Stimulated activated CD4-positive, alpha-beta T cell treated with anti-CD3 and anti-CD28 coated beads, Interleukin-15, amount 100 ng/mL, for 1 hour (primary cell): ENCODE measurements around the gene ALDOA.

Source experiments
- DNase-seq, 2 donors: peaks; one replicate each; pipeline ENCODE4 v3.0.0-alpha.2; 2020; ENCODE audit warnings: low read depth in 1 of 2, low spot score in 1 of 2

ALDOA gene

DNA sequence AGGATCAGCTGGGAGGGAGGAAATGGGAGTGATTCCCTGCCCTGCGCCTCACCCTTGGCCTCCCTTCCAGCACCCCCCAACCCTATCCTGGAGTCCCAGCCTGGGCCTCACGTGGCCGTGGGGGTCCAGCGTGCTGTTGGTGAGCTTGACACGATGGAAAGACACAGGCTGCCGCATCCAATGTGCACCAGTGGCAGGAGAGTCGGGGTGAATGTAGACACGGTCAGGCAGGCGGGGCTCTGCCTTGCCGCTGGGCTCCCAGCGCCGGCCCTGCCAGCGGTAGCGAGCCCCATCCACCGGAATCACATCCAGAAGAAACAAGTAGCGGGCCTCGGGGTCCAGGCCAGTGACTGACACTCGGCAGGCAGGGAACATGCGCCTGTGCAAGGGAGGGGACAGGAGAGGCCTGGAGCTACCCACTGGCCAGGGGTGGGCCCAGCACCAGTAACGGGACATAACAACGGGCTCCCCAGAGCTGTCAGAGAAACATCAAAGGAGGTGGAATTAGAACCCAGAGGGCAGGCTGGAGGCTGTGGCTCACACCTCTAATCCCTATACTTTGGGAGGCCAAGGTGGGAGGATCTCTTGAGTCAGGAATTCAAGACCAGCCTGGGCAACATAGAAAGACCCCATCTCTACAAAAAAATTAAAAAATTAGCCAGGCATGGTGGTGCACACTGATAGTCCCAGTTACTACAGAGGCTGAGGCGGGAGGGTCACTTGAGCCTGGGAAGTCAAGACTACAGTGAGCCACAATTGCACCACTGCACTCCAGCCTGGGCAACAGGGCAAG lies 23.5 kb downstream of the ALDOA start:
- no peak for DNase-seq

DNA sequence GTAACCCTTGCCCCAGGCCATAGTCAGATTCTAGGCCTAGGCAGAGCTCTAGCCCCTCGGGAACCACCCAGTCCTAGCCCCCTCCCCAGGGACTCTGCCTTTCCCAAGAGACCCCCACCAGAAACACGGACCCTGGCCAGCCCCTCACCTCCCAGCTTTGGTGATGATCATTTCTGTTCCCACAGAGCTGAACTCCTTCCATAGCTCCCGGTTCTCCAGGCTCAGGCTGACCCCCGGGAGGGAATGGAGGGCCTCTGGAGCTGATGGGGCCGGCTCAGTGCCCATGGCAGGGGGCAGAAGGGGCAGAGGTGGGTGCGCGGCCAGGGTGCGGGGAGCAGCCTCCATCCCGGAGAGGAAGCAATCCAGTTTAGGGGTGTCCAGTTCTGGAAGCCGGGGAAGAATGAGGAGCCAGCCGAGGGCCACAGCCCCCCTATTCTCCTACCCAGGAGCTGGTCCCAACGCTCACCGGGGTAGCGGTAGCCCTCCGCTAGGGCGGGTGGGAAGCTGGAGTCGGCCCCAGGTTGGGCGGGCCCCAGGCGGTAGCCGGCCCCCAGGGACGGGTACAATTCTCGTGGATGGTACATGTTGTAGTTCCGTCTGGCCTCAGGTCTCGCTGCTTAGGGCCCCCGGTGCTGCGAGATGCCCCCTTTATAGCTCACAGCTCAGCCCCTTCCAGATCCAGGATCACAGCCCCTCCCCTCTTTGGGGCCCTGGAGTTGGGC lies 25.2 kb downstream of the ALDOA start:
- DNase-seq, result no peak

DNA sequence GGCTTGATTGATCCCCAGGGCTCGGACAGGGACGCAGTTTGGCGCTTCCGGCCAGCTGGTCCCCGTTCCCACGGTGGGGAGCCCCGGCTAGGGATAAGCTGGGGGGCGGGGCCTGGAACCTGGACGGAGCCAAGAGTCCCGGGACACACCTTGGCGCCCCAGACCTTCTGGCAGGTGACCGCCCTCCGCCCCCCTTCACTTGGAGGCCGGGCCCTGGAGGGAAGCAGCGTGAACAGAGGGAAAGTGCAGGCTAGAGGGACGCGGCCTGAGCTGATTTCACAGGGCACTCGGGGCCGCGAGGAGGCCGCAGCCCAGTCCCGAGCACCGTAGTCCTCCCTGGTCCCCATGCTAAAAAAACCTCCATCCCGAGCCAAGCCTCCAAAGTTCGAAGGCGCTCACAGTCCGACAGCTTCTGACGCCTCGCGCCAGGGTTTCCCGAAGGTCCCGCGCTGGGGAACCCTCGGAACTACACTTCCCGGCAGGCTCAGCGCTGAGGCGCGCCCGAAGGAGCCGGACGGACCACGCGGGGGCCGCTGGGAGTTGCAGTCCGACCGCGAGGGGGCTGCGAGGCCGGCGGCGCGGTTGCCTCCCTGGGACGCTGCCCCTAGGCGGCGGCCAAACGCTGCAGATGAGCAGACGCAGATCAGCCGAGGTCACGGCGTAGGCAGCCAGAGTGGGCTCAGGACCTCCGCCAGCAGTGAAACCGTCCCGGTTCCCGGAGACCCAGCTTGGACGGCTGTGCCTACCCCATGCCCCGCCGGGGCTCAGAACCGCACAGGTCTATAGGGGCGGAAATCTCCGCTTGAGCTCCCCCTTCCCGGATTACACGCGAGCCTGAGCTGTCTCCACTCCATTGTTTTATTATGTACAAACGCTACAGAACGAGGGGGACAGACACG lies 26.2 kb downstream of the ALDOA start, which contains the start of gene TBX6:
TBX6 (minus strand) TSS at position 451 of the 899 bp plus-strand sequence. CDS start 731 bp downstream, outside the sequence.
- DNase-seq, result peak; percentile 89 to 92

DNA sequence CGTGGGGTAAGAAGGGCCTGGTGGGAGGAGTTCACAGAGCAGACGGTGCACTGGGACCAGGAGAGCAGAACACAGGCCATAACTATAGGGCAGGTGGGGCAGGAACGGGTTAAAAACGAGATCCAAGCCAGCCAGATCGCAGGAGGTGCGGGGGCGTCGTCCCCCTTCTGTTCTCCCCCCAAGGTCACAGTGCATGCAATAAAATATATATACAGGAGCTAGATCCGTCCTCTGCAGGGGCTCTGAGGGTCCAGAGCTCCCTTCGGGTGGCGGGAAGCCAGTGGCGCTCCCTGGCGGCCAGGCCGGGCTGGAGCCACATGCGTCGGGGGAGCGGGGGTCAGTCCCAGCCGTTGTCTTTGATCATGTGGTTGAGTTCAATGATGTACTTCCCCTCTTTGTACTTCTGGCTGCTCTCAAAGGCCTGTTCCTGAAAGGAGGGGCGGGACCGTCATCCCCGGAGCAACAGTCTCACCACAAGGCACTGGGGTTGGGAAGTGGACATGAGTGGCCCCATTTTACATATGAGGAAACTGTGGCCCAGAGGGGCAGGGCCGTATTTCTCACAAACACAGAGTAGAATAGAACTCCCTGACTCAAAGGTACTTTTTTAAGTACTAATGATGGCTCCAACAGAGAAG lies 26.9 kb downstream of the ALDOA start:
- DNase-seq, result peak; percentile 23 to 44

DNA sequence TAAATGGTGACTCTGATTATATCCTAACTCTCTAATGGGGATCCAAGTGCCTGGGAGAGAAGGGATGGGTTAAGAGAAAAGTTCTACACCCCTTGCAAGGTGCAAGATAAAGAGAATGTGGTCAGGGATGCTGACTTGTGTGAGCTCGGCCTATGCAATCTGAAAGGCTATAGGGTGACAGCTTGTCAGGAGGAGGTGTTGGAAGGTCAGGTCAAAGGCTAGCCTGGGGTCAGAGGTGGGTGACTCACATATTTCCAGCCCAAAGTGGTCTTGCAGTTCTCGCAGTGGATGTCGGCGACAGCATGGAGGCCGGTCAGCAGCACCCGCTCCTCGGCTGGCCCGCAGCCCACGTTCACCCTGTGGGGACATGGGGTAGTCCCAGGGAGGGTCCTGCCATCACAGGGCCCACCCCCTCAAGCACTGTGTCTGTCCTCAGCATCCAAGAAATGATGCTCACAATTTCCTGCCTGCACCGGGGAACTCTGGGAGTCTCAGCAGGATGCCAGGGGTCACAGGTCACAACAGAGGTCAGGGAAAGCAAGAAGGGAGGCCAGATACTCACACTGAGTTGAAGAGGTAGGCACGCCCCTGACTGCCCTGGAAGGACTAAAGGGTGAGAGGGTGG lies 29.1 kb downstream of the ALDOA start:
- DNase-seq, result no peak

DNA sequence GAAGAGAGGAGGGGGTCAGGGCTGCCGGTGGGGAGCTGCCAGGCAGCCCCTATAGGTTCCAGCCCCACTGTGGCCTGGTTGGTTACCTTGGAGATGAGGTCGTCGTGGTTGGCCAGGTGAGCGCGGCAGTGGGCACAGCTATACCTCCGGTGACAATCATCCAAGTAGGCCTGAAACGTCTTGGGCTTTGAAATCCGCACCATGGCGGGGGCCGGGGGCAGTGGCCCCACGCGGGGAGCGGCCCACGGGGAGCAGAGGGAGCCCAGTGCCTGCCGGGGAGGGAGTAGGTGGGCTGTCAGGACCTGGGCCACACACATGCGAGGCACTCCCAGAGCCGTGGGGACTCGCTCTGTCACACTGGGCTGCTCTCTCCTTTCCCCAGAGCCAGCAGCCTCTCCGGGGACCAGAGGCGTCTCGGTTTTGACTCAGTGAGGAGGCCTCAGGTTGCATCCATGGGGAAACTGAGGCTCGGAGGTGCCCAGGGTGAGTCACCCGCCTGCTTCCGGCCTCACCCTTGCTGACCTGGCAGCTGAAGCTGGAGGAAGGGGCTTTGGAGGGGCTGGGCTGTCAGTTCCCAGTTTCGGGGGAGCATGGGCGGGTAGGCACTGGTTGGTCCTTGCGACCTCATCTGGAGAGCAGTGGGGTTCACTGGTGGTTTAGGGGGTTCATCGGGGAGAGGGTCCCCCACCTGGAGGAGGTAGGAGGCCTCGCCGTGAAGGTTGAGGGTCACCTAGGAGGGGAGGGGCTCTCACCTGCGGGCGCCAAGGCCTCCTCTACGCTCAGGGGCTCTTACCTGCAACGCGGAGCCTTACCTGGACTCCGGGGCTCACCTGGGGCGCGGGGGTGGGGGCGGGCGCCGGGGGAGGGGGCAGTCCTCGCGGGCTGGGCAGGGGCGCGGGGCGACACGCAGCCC lies 29.9 kb downstream of the ALDOA start:
- no peak for DNase-seq

DNA sequence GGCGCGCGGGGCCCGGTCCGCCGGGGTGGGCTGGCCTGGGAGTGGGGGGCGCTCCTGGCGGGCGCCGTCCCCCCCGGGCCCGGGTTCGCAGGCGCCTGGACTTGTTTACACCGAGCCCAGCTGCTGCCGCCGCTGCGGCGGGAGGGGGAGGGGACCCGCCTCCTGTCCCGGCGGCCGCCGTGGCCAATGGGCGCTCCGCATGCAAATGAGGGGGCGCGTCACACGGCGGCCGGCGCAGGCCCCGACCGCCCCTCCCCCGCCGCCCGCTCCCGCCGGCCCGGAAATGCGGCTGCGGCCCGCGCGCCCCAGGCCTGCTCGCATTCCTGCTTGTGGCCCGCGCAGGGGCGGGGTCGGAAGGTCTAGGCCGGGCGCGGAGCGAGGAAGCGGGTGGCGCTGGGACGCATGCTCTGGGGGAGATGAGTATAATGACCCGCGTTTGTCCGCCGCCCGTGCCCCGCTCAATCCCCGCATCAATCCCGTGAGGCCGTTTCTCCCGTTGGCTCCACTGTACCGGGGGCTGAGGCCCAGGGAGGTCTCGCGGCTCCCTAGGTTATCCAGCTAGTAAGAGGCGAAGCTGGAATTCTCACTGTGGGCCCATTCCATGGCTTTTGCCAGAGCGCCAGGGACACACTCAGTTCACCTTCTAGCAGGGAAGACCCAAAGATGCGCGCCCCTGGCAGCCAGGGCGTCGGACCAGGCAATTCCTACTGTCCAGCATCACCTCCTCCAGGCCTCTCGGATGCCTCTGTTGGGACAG lies 30.7 kb downstream of the ALDOA start, which contains the start of gene YPEL3:
YPEL3 (minus strand) TSS at position 109 of the 757 bp plus-strand sequence. CDS start 731 bp downstream, outside the sequence.
- peak; percentile 83 to 87 for DNase-seq

DNA sequence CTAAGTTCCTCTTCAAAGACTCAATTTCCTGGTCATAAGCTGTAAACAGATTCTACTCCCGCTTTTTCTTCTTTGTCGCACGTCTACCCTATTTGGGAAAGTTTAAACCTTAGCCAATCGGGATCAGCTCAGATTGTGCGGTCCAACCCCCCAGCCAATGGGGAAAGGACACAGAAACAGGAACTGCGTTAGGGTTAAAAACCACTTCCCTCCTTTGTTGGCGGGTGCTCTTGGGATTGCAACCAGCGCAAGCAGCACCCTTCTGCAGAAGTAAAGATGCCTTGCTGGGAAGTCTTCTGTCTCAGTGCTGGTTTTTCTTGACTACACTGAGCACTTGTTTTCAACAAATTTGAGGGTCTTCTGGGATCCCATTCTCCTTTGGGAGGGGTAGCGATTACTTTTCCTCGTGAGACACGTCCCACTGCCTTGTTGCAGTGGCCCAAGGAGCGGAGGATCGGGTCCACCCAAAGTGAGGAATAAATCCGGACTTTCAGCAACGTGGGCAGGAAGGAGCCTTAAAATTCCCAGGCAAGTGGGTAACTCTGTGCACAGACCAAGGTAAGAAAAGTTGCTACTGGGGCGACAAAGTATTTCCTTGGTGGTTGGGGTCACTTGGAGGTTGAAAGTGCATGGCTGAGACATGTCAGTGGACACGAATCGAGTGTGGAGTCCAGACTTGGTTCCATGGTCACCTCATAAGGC lies 31.5 kb downstream of the ALDOA start:
- DNase-seq, result no peak

DNA sequence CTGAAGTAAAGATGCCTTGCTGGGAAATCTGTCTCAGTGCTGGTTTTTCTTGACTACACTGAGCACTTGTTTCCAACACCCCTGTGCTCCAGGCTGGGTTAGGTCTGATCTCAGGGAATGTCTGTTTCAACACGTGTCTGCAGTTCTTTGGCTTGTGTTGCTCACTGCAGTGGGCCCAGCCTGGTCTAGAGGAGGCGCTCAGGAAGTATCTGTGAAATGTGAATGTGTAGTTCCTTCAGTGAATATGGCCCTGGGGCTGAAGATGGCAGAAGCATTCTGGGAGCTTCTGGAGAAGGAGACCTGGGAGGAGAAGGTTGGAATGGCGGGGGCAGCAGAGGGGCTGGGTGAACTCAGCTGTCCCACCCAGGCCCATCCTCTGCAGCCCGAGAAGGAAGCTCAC lies 38.5 kb downstream of the ALDOA start:
- no peak for DNase-seq

DNA sequence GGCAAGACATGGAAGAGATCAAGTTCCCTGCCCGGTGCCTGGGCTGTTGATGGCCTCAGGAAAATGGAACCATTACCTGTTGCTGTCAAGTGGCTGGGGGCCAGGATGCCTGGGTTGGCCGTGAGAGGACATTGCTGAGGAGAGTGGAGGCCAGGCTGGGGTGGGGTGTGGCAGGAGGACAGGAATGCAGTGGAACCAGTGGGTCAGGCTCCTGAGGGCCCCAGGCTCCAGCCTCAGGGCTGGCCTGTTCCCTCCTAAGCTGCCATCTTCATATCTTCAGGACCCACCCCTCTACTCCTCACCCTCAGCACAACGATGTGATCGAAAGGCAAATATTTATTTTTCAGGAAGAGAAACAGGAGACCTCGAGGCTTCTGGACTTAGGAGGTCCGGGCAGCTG lies 38.9 kb downstream of the ALDOA start:
- DNase-seq, result no peak

DNA sequence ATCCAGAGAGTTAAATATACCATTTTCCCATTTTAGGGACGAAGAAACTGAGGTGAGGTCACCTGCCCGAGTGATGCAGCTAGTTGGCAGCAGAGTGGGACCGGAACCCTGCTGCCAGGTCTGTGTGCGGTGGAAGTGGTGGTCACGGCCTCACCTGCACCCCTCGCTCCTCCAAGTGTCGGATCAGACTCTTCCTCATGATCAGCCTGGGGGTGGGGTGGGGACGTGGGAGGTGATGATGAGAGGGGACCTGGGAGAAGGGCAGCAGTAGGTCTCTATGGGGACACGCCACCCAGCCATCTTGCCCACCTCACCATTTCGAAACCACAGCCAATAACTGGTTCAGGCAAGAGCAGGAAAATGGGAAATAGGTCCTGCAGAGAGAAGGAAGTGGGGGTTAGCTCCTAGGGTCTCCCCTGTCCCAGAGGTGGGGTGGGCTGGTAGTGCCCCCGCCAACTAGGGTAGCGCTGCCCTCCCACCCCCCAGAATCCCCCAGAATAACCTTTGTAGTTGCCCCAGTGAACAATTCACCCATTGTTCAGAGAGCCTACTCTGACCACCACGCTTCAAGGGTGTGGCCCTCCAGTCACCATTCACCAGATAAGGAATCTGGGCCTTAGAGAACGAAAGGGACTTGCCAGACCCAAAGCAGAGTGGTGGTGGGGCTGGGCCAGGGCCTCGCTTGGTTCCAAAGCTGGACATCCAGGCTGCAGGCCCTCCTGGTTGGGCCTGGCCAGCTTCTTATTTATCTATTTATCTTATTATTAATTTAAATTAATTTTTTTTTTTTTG lies 42.7 kb downstream of the ALDOA start:
- no peak for DNase-seq

DNA sequence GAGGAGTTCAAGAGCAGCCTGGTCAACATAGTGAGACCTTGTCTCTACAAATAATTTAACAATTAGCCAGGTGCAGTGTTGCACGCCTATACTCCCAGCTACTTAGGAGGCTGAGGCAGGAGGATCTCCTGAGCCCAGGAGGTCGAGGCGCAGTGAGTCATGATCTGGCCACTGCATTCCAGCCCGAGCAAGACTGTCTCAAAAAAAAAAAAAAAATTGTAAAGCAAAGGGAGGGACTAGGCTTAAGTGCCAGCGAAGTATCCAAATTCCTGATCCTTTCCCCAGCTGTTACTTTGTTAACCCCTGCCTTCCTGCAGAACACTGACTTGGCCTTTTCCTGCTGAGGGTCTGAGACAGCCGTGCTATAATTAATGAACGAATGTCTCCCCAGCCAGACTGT lies 45.1 kb downstream of the ALDOA start:
- DNase-seq, result no peak

DNA sequence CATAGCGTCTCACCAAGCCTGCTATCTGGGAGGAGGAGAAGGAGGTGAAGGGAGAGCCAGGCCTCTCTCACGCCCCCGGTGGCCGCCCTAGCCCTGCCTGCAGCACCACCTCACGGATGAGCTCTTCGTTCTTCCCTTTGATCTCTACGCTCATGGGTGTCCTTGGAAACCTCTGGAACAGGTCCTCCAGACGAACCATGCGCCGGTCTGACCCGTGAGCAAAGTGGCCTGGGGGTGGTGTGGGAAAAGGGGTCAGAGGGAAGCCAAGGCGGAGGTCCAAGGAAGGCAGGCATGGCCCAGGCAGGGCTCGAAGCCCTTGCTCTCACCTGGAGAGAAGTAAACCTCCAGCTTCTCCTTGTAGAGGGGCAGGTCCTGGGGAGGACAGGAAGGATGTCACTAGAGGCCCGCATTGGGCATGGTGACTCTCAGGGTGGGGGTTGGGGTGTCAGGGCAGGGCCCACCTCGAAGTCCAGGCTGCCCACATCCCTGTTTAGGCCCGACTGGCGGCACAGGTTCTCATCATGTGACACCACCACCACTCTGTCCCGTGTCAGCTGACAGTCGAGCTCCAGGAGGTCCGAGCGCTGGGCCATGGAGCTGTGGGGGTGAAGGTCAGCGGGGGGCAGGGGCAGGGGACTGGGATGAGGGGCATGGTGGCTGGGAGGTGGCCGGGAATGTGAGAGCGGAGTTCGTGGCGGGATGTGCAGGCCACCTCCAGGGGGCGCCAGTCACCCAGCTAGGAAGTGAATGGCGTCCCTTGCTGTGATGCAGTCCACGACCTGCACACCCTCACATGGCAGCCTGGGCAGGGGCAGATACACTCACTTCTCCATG lies 46.9 kb downstream of the ALDOA start:
- DNase-seq, result peak in 1 of 2 donors; percentile 46

DNA sequence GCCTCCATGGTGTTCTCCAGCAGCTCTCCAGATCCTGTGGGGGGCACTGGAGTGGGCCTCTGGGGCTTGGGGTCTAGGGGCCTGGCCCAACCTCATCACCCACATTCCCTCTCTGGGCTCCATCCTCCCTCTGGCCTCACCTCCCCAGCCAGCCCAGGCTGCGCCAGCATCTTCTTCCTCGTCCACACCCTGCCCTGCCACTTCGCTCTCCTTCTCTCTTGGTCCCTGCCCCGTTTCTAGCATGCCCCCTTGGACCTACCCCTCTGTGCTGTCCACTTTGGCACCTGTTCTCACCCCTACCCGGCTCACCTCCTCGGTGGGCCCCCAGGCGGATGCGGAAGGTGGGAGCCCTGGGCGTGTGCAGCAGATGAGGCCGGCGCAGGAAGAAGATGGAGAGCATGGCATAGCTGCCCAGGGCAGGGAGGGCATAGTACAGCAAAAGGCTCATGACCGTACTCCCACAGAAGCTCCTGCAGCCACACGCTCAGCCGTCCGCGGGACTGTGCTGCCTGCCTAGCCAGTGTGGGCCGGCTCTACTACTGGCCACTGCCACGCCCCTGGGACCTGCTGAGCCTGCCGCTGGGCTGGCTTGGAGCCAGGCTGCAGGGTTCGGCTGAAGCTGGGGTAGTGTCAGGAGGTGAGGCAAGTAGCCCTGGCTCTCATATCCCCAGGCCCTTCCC lies 47.6 kb downstream of the ALDOA start, which contains the start of gene GDPD3:
GDPD3 (minus strand) TSS at position 507 of the 680 bp plus-strand sequence; CDS start at position 448, 59 bp downstream.
- no peak for DNase-seq

DNA sequence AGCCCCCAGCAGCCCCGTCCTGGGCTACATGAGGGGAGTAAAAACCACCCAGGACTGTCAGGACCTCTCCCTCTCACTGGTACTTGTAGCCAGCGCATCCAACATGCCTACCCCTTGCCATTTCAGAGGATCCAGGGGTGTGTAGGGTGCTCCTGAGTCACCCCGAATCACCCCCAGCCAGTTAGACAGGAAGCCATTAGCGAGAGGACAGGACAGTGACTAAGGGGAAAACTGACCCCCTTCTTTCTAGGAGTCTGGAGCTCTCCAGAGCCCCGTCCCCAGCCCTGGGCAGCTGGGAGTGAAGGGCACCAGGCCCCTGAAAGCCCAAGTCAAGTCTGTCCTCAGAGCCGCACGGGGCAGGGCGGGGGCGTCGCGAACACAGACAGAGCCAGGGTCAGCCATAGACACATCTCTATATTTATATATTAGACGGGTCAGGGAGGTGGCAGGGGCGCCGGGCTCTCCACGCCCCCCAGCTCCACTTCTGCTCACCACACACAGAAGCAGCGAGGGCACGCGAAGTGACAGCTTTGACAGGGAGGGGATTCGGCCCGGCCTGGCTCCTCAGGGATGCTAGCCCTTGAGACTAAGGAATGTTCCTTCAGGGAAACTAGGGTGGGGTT lies 48.3 kb downstream of the ALDOA start:
- DNase-seq, result no peak
